Measurements from ENCODE around the gene ZNF385B.

The ZNF385B gene

DNA sequence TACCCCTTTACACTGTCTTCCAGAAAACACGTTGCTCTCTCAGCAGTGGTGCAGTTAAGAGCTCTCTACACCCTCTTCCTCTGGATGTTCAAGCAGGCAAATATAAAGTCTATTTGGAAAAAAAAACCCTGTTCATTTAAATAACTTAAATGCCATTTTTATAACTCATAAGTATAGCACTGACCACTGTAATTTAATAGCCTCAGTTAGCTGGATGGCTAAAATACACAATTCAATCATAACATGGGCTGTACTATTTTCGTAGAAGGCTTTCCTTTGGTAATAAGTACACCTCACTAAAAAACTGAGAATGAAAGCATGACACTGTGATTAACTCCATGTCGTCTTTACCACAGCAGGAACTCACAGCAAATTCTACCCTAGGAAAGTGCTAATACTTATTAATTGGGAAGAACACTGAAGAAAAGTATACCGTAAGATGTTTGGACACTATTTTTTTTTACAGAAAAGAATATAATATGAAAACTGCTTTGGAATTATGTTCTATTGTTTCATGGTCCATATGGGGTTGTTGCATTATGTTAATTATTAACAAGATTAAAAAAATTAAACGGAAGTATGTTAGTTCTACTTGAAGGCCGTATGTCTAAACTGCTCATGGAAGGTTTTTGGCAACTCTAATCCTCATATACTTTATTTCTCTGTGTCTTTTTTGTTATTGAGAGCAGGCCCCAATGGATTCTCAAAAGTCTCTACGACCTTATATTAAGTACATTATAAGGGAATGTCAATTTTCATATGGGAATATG, 269.1 kb downstream of the ZNF385B start:
- peak; percentile 32 for DNase-seq (ENCODE audit: low read depth, low spot score)

- no peak for DNase-seq (ENCODE audit: low read depth, low spot score)
These were observed 269.7 kb downstream of the ZNF385B start for GRCh38 chr2:179591690-179592089.

DNA sequence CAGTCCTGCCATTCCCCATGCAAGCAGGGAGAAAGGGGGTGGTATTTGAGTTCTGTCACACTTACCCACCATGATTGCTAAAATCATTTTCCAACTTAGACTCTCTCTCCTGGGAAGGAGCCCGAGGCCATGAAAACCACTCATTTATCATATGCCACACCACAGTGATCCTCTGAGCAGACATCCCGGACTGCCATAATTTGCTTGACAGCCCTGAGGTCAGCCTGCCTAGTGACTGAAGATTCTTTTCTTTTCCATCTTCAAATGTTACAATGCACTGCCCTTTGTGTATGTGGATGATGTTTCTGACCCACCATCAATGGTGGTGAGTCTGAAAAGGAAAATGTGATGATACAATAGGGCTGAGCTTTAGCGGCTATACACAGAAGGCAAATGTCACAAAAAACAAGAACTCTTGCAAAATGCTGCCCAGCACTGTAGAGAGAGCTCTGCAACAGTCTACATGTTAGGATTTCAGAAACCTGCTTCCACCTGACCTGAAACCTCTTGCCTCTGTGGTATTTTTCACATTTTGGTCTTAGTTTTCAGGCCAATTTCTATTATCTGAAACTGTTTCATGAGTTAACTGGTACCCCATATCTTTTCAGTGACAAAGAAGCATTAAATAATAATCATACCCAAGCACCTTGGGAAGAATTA, 272.8 kb downstream of the ZNF385B start:
- DNase-seq (ENCODE audit: low read depth, low spot score): no peak

DNA sequence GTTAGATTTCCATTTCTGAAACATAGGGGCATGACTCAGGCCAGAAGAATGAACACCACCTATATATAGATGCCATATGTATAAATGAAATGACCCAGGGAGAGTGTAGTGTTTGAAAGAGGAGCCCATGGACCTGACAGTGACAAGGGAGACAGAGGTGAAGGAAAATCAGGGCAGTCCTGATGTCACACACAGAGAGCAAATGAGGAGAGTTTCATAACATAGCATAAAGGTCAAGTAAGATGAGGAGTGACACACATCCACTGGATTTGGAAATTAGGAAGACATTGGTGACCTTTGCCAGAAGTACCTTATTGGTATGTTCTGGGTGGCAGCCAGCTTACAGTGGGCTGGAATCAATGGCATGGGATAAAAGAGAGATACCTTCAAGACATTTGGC, 276.7 kb downstream of the ZNF385B start:
- DNase-seq (ENCODE audit: low read depth, low spot score): no peak

- no peak for DNase-seq (ENCODE audit: low read depth, low spot score)
These were observed 279.8 kb downstream of the ZNF385B start for GRCh38 chr2:179581605-179582004.

- peak; percentile 62 for DNase-seq (ENCODE audit: low read depth, low spot score)
These were observed 280.9 kb downstream of the ZNF385B start for GRCh38 chr2:179580378-179581146.

- peak; percentile 46 for DNase-seq (ENCODE audit: low read depth, low spot score)
These were observed 281.6 kb downstream of the ZNF385B start for GRCh38 chr2:179579800-179580199.

DNA sequence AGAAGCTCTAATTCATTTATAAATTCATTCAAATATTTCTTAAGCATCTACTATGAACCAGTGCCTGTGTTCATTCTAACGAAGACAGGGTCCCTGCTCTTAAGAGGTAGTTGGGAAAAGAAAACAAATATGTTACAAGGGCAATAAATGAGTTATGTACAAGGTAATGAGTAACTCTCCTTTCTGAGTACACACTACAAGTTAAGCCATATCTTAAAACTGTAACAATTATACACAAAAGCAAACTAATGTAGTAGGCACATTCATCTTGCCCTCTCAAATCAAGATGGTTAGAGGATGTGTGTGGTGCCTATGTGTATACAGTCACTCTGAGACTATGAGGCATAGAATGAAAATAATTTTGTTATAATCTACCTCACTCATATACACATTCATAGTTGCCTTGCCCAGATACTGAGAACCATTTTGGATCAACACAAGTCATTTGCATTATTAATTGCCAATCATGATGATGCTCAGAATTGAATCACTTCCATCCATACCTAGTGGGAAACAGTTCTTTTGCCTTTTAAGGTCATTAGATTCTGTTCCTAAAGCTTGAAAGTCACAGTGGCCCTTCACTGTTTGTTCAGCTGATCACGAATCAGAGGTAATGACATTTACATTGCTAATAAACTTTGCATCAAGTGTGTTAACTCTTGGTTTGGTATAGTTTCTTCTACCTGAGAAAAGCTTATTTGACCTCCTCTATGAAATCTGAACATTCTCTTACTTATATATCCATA, 283.1 kb downstream of the ZNF385B start:
- DNase-seq (ENCODE audit: low read depth, low spot score): no peak

DNA sequence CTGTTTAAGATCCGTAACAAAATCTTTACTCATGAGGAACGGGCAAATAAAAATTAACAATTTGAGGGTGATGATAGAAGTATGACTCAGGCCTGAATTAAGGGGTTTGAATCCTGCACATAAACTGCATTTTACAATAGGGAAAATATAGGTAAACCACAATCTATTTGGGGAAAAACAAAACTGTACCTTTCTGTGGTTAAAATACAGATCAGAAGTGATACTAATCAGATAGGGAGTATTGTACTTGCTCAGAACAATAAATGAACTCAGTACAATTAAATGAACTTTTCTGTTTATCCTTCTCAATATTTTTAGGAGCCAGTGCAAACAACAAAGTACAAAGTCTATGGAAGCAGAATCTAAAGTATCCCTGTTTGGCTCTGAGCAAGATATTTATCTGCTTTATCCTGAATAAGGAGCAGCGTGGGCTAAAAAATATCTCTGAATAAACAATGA, 287.3 kb downstream of the ZNF385B start:
- DNase-seq (ENCODE audit: low read depth, low spot score): no peak

DNA sequence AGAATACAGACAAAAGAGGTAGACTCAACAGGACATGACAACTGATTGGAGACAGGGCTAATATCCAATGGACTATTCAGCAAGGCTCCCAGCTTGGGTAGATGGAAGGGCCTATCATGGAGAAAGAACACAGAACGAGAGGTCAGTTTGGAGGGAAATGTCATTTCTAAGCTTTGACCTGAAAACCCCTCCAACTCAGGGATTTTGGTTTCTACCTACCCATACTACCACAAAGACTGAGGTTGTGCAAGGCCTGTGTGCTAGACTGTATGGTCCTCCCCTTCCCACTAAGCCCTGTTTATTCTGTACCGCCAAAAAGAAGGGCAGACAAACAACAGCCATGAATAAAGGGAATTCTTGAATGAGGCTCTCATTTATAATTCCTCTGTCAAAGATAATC, 288.9 kb downstream of the ZNF385B start:
- no peak for DNase-seq (ENCODE audit: low read depth, low spot score)

GRCh38 chr2:179571721-179572120, 289.7 kb downstream of the ZNF385B start:
- DNase-seq (ENCODE audit: low read depth, low spot score): no peak

- no peak for DNase-seq (ENCODE audit: low read depth, low spot score)
These were observed 290.2 kb downstream of the ZNF385B start for GRCh38 chr2:179571252-179571651.

GRCh38 chr2:179569831-179570233, 291.6 kb downstream of the ZNF385B start:
- no peak for DNase-seq (ENCODE audit: low read depth, low spot score)

GRCh38 chr2:179565807-179566206, 295.6 kb downstream of the ZNF385B start:
- DNase-seq (ENCODE audit: low read depth, low spot score): no peak

GRCh38 chr2:179562330-179562885, 299.0 kb downstream of the ZNF385B start:
- DNase-seq (ENCODE audit: low read depth, low spot score): peak; percentile 13

GRCh38 chr2:179561702-179562101, 299.7 kb downstream of the ZNF385B start:
- no peak for DNase-seq (ENCODE audit: low read depth, low spot score)

GRCh38 chr2:179560257-179560735, 301.1 kb downstream of the ZNF385B start:
- no peak for DNase-seq (ENCODE audit: low read depth, low spot score)

GRCh38 chr2:179559108-179559806, 302.2 kb downstream of the ZNF385B start:
- DNase-seq (ENCODE audit: low read depth, low spot score): no peak

- no peak for DNase-seq (ENCODE audit: low read depth, low spot score)
These were observed 303.1 kb downstream of the ZNF385B start for GRCh38 chr2:179558010-179558934.

All from astrocyte of the hippocampus (primary cell).